Subcutaneous abdominal adipose tissue (tissue), 5 donors: ENCODE results near the gene HYKK.
"Not testable (repeated sequence)": the region's sequence is repeated elsewhere in the genome, so short reads cannot be mapped to it uniquely, and the experiment has no call there.

Source experiments
- H3K27ac ChIP-seq: one replicate; pipeline ENCODE4 v1.7.0; 2013; ENCODE audit warnings: low read depth, mild to moderate bottlenecking, inconsistent platforms, low read length, moderate library complexity
- H3K27me3 ChIP-seq, 5 donors: one replicate each; pipeline ENCODE4 v1.7.0; 2013; ENCODE audit warnings: low read length in 5 of 5, inconsistent platforms in 1 of 5; ENCODE audit not compliant: control insufficient read depth in 5 of 5, insufficient read depth in 4 of 5
- H3K36me3 ChIP-seq, 5 donors: one replicate each; pipeline ENCODE4 v1.7.0; 2013; ENCODE audit warnings: low read length in 5 of 5; ENCODE audit not compliant: control insufficient read depth in 5 of 5, insufficient read depth in 5 of 5
- H3K4me1 ChIP-seq, 5 donors: one replicate each; pipeline ENCODE4 v1.7.0; 2013; ENCODE audit warnings: low read length in 5 of 5, mild to moderate bottlenecking in 3 of 5, moderate library complexity in 1 of 5; ENCODE audit not compliant: control insufficient read depth in 5 of 5, insufficient read depth in 5 of 5
- H3K4me3 ChIP-seq, 5 donors: one replicate each; pipeline ENCODE4 v1.7.0; 2013; ENCODE audit warnings: low read length in 5 of 5, low read depth in 1 of 5
- H3K9ac ChIP-seq, 5 donors: one replicate each; pipeline ENCODE4 v1.7.0; 2013; ENCODE audit warnings: low read length in 5 of 5, mild to moderate bottlenecking in 4 of 5, moderate library complexity in 3 of 5
- H3K9me3 ChIP-seq, 5 donors: one replicate each; pipeline ENCODE4 v1.7.0; 2013; ENCODE audit warnings: low read length in 5 of 5; ENCODE audit not compliant: control insufficient read depth in 5 of 5
- donor health status: healthy.
- donor health status: healthy.
- donor health status: healthy.
- donor health status: healthy.
- donor health status: healthy.

Gene HYKK

DNA sequence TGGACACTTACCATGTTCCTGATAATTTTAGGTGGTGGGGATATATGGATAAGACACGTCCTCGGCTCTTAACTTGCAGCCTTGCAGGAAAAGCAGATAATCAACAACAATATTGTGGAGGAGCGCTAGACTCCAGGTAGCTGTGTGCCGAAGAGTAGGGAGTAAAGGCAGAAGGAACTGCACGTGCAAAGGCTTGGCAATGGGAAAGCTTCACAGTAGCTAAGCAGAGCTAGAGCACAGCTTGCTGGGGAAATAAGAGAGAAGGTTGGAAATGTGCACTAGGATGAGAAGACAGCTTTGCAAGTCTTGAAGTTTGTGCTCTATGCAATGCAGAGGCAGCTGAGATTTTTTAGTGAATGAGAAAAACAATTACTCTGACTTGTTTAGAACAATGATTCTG, 45.2 kb downstream of the HYKK start:
- peaks cover 23 to 38% (median 34%) of the 10 kb centered on the region in 5 donors for H3K36me3 ChIP-seq
- H3K9me3 ChIP-seq, result no peaks in the 10 kb centered on the region
- H3K4me3 ChIP-seq, result no peak overlapping the region
- H3K27ac ChIP-seq, result no peak overlapping the region
- no peaks in the 10 kb centered on the region for H3K27me3 ChIP-seq
- no peak overlapping the region for H3K9ac ChIP-seq
- H3K4me1 ChIP-seq, result no peaks in the 10 kb centered on the region

GRCh38 chr15:78560201-78560600, 52.8 kb downstream of the HYKK start:
- not testable (repeated sequence) for H3K27ac ChIP-seq, H3K27me3 ChIP-seq, H3K36me3 ChIP-seq, H3K4me3 ChIP-seq, H3K9me3 ChIP-seq, H3K9ac ChIP-seq, H3K4me1 ChIP-seq

DNA sequence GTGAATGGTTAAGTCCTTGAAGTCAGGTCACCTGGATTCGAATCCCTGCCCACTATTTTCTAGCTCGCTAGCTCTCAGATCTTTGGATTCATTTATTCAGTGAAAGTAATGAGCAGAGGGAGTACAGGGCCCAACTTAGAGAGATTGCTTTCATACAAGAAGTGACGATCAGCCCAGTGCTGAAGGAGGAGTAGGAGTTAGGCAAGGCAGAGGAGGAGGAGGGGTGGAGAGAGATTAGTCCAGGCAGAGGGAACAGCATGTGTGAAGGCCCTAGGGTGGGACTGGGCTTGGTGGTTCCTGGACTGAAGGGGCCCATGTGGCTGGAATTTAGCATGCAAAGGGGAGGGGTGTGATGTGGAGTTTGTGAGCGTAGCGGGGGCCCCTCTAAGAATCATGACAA, 54.1 kb downstream of the HYKK start:
- Histone ChIP-seq H3K4me1 (peaks cover 3 to 15% (median 14%) of the 10 kb centered on the region in 5 donors), H3K27ac (no peak overlapping the region), H3K4me3 (no peak overlapping the region), H3K9me3 (no peaks in the 10 kb centered on the region), H3K9ac (no peak overlapping the region), H3K27me3 (peaks cover 0 to 4% (median 3%) of the 10 kb centered on the region in 5 donors), H3K36me3 (no peaks in the 10 kb centered on the region)

DNA sequence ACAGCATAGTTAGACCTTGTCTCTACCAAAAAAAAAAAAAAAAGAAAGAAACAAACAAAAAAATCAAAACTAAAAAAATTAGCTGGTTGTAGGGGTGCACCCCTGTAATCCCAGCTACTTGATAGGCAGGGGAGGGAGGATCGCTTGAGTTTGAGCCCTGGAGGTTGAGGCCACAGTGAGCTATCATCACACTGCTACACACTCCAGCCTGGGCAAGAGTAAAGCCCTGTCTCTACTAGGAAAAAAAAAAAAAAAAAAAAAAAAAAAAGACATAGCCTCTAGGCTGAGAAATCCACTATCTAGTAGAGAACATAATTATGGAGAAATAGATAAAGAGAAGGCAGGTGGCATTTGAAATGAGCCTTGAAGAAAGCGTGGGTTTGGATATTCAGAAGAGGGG, 55.7 kb downstream of the HYKK start:
- H3K4me3 ChIP-seq, result no peak overlapping the region
- H3K9me3 ChIP-seq, result no peaks in the 10 kb centered on the region
- H3K27ac ChIP-seq, result no peak overlapping the region
- peaks cover 3 to 16% (median 14%) of the 10 kb centered on the region in 5 donors for H3K4me1 ChIP-seq
- H3K36me3 ChIP-seq, result no peaks in the 10 kb centered on the region
- peaks cover 0 to 11% (median 6%) of the 10 kb centered on the region in 5 donors for H3K27me3 ChIP-seq
- no peak overlapping the region for H3K9ac ChIP-seq

- Histone ChIP-seq H3K9ac (no peak overlapping the region), H3K4me1 (peaks cover 3 to 16% (median 14%) of the 10 kb centered on the region in 5 donors), H3K27me3 (peaks cover 0 to 11% (median 6%) of the 10 kb centered on the region in 5 donors), H3K36me3 (no peaks in the 10 kb centered on the region), H3K4me3 (peak overlapping the region; percentile 17 to 73 (median 65)), H3K27ac (no peak overlapping the region), H3K9me3 (no peaks in the 10 kb centered on the region)
These were observed 57.3 kb downstream of the HYKK start for GRCh38 chr15:78564743-78565096.

- Histone ChIP-seq H3K4me1 (peaks cover 3 to 16% (median 14%) of the 10 kb centered on the region in 5 donors), H3K4me3 (peak within 1 kb of the TSS; percentile 65 to 73 (median 72)), H3K27ac (no peak within 1 kb of the TSS), H3K36me3 (no peaks in the 10 kb centered on the region), H3K27me3 (peaks cover 0 to 11% (median 6%) of the 10 kb centered on the region in 5 donors), H3K9ac (peak within 1 kb of the TSS in 4 of 5 donors; percentile 42 to 68 (median 58)), H3K9me3 (no peaks in the 10 kb centered on the region)
These were observed 57.9 kb downstream of the HYKK start, which contains the start of gene CHRNA5 for GRCh38 chr15:78565097-78565950. CHRNA5 (plus strand) TSS chr15:78565520; CDS start chr15:78565720, 200 bp downstream.

GRCh38 chr15:78565951-78566774, 58.8 kb downstream of the HYKK start:
- Histone ChIP-seq H3K36me3 (no peaks in the 10 kb centered on the region), H3K27ac (no peak overlapping the region), H3K9ac (peak overlapping the region in 4 of 5 donors; percentile 42 to 68 (median 58)), H3K9me3 (no peaks in the 10 kb centered on the region), H3K4me3 (peak overlapping the region; percentile 65 to 73 (median 72)), H3K4me1 (peaks cover 3 to 16% (median 14%) of the 10 kb centered on the region in 5 donors), H3K27me3 (peaks cover 0 to 11% (median 8%) of the 10 kb centered on the region in 5 donors)

- Histone ChIP-seq H3K4me1 (peaks cover 3 to 16% (median 14%) of the 10 kb centered on the region in 5 donors), H3K27me3 (peaks cover 0 to 12% (median 8%) of the 10 kb centered on the region in 5 donors), H3K27ac (no peak overlapping the region), H3K9me3 (no peaks in the 10 kb centered on the region), H3K4me3 (no peak overlapping the region), H3K9ac (no peak overlapping the region), H3K36me3 (no peaks in the 10 kb centered on the region)
These were observed 60.2 kb downstream of the HYKK start for GRCh38 chr15:78567531-78567930.

DNA sequence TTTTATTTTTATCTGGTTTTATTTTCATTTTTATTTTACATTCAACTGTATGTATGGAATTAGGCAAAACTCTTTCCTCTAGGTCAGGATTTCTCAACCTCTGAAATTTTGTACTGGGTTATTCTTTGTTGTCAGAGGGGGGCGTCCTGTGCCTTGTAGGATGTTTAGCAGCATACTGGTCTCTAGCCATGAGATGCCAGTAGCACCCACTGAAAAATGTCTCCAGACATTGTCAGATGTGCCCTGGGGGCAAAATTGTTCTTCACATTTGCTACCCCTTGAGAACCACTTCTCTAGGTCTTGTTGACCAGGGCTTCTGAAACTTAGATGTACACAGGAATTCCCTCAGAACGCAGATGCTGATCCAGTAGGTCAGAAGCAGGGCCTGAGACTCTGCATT, 63.3 kb downstream of the HYKK start:
- Histone ChIP-seq H3K4me3 (no peak overlapping the region), H3K27ac (no peak overlapping the region), H3K4me1 (peaks cover 3 to 9% (median 7%) of the 10 kb centered on the region in 5 donors)

GRCh38 chr15:78571382-78571781, 64.0 kb downstream of the HYKK start:
- Histone ChIP-seq H3K9ac (no peak overlapping the region), H3K27me3 (peaks cover 0 to 10% (median 8%) of the 10 kb centered on the region in 5 donors), H3K9me3 (no peaks in the 10 kb centered on the region), H3K4me3 (no peak overlapping the region), H3K36me3 (no peaks in the 10 kb centered on the region), H3K4me1 (peaks cover 0 to 2% (median under 1%) of the 10 kb centered on the region in 5 donors), H3K27ac (no peak overlapping the region)

More for the DNA sequence above, 63.3 kb downstream of the HYKK start:
- H3K36me3 ChIP-seq, result no peaks in the 10 kb centered on the region
- peaks cover 0 to 14% (median 8%) of the 10 kb centered on the region in 5 donors for H3K27me3 ChIP-seq
- no peaks in the 10 kb centered on the region for H3K9me3 ChIP-seq
- no peak overlapping the region for H3K9ac ChIP-seq
